Measurements from ENCODE around the gene SIRT6.
A peak's percentile ranks its signal among the peaks of the same experiment; 100 is the strongest.
"Not testable (repeated sequence)": the region's sequence is repeated elsewhere in the genome, so short reads cannot be mapped to it uniquely, and the experiment has no call there.

The SIRT6 gene

GRCh38 chr19:4174895-4175668, 7.3 kb downstream of the SIRT6 start:
- no peak for DNase-seq (ENCODE audit: low read depth, low spot score)

- DNase-seq (ENCODE audit: low read depth, low spot score): no peak
Observed at GRCh38 chr19:4174213-4174894, 8.0 kb downstream of the SIRT6 start.

- no peak for DNase-seq (ENCODE audit: low read depth, low spot score)
Observed at GRCh38 chr19:4173479-4174212, 8.7 kb downstream of the SIRT6 start.

- peak; percentile 34 for DNase-seq (ENCODE audit: low read depth, low spot score)
Observed at GRCh38 chr19:4172861-4173473, 9.4 kb downstream of the SIRT6 start.

- no peak for DNase-seq (ENCODE audit: low read depth, low spot score)
Observed at GRCh38 chr19:4171676-4172075, 10.7 kb downstream of the SIRT6 start.

- no peak for DNase-seq (ENCODE audit: low read depth, low spot score)
Observed at GRCh38 chr19:4164262-4164661, 18.1 kb downstream of the SIRT6 start.

GRCh38 chr19:4161415-4162077, 20.8 kb downstream of the SIRT6 start:
- no peak for DNase-seq (ENCODE audit: low read depth, low spot score)

- not testable (repeated sequence) for DNase-seq (ENCODE audit: low read depth, low spot score)
Observed at GRCh38 chr19:4157971-4158370, 24.4 kb downstream of the SIRT6 start.

- no peak for DNase-seq (ENCODE audit: low read depth, low spot score)
Observed at GRCh38 chr19:4157164-4157563, 25.2 kb downstream of the SIRT6 start.

GRCh38 chr19:4154571-4155312, 27.6 kb downstream of the SIRT6 start:
- DNase-seq (ENCODE audit: low read depth, low spot score): no peak

GRCh38 chr19:4152241-4152998, 29.9 kb downstream of the SIRT6 start:
- no peak for DNase-seq (ENCODE audit: low read depth, low spot score)

- DNase-seq (ENCODE audit: low read depth, low spot score): no peak
Observed at GRCh38 chr19:4151623-4152022, 30.7 kb downstream of the SIRT6 start.

GRCh38 chr19:4149518-4150288, 32.7 kb downstream of the SIRT6 start:
- DNase-seq (ENCODE audit: low read depth, low spot score): no peak

GRCh38 chr19:4144666-4145249, 37.6 kb downstream of the SIRT6 start:
- DNase-seq (ENCODE audit: low read depth, low spot score): no peak

GRCh38 chr19:4142916-4143315, 39.4 kb downstream of the SIRT6 start:
- not testable (repeated sequence) for DNase-seq (ENCODE audit: low read depth, low spot score)

GRCh38 chr19:4140237-4140711, 42.1 kb downstream of the SIRT6 start:
- DNase-seq (ENCODE audit: low read depth, low spot score): no peak

- peak; percentile 79 for DNase-seq (ENCODE audit: low read depth, low spot score)
Observed at GRCh38 chr19:4139614-4140236, 42.6 kb downstream of the SIRT6 start.

GRCh38 chr19:4138445-4138844, 43.9 kb downstream of the SIRT6 start:
- DNase-seq (ENCODE audit: low read depth, low spot score): no peak

Measured in activated CD4-positive, CD25-positive, alpha-beta regulatory T cell treated with anti-CD3 and anti-CD28 coated beads, Interleukin-2, amount 50 U/mL, for 16 hours (primary cell).